Natural killer cell treated with Interleukin-12 subunit alpha and Interleukin-12 subunit beta and Interleukin-15 and Interleukin-18, amount 100 ng/mL, for 72 hours (primary cell): ENCODE data around the gene PPP1R14B. TPM values are rescaled to one million over a fixed set of nuclear protein-coding genes. Genes with fewer than 3 reads are reported as not detected.

Experiments used
- ATAC-seq, 2 donors: fragments of 150-1000 bp; cut with Tn5 transposase in 1 of 2; sonication (Bioruptor Pico), chemical (Tn5 transposase) in 1 of 2; 2 replicates each; pipeline ENCODE4 v1.10.0; 2021
- DNase-seq: peaks from one replicate; pipeline ENCODE4 v3.0.0; 2022; ENCODE audit warnings: low spot score
- H3K27ac Mint-ChIP-seq, 2 donors: 1 replicate in 1 of 2; 2 replicates in 1 of 2; pipeline ENCODE4 v1.8.0; 2022; ENCODE audit warnings: mixed read lengths in 2 of 2, mild to moderate bottlenecking in 1 of 2, moderate library complexity in 1 of 2
- H3K27me3 Mint-ChIP-seq, 2 donors: 1 replicate in 1 of 2; 2 replicates in 1 of 2; pipeline ENCODE4 v1.8.0; 2022; ENCODE audit warnings: mixed read lengths in 2 of 2
- H3K36me3 Mint-ChIP-seq: one replicate; pipeline ENCODE4 v1.8.0; 2022; ENCODE audit warnings: mixed read lengths
- H3K4me1 Mint-ChIP-seq, 2 donors: 1 replicate in 1 of 2; 2 replicates in 1 of 2; pipeline ENCODE4 v1.8.0; 2022; ENCODE audit warnings: low read depth in 2 of 2, mixed read lengths in 2 of 2, mild to moderate bottlenecking in 1 of 2
- H3K4me3 Mint-ChIP-seq: one replicate; pipeline ENCODE4 v1.8.0; 2022; ENCODE audit warnings: mixed read lengths
- H3K9me3 Mint-ChIP-seq: 2 replicates; pipeline ENCODE4 v1.8.0; 2022; ENCODE audit warnings: mixed read lengths
- total RNA-seq, 2 donors: library from RNA; stranded (reverse); gene quantifications; one replicate each; pipeline ENCODE4 v1.2.3, GENCODE V29; 2022

Gene PPP1R14B
- total RNA-seq, 2 donors from 2014 or later, result 130 to 236 TPM

GRCh38 chr11:64230171-64230984 lies 16.4 kb downstream of the PPP1R14B start, which contains the start of gene DNAJC4:
TSS of gene DNAJC4 (plus strand) at chr11:64230548. CDS start at chr11:64230855, 307 bp downstream.
- Mint-ChIP-seq H3K27me3 (no peaks in the 10 kb centered on the region), H3K4me3 (peak within 1 kb of the TSS; percentile 90), H3K36me3 (no peaks in the 10 kb centered on the region), H3K9me3 (no peaks in the 10 kb centered on the region), H3K4me1 (peaks cover 26 to 31% of the 10 kb centered on the region in 2 donors), H3K27ac (peak within 1 kb of the TSS; percentile 84 to 89)
- DNase-seq, result peak; percentile 94
- peak; percentile 70 to 78 for ATAC-seq

- peaks cover 27 to 31% of the 10 kb centered on the region in 2 donors for H3K4me1 Mint-ChIP-seq
- peak; percentile 60 for DNase-seq
Observed at GRCh38 chr11:64229744-64230170, 17.0 kb downstream of the PPP1R14B start.

DNA sequence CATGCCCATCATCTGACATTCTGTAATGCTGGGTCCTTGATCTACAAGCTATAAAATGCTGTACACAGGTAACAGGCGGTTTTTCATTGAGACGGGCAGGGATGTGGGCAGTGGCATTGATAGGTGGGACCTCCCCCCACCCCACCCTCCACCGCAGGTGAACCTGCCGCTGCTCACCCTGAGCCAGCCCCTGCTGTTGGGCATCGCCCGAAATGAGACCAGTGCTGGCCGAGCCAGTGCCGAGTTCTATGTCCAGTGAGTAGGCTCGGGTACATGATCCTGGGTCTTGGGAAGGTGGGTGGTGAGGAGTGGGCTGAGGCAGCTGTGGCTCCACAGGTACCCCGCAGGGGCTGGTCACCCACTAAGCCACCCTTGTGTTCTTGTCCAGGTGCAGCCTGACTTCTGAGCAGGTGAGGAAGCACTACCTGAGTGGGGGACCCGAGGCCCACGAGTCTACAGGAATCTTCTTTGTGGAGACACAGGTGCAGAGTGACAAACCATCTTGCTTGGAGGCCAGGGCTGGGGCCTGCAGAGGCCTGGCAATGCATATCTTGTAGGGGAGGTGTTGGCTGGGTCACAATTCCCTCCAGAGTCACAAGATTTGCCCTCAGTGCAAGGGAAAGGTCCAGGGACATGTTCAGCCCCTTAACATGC lies 17.5 kb downstream of the PPP1R14B start:
- DNase-seq (no peak), ATAC-seq (no peak)
- Mint-ChIP-seq H3K4me3 (peak overlapping the region; percentile 90), H3K4me1 (peaks cover 27 to 31% of the 10 kb centered on the region in 2 donors), H3K36me3 (no peaks in the 10 kb centered on the region), H3K9me3 (no peaks in the 10 kb centered on the region), H3K27me3 (no peaks in the 10 kb centered on the region), H3K27ac (peak overlapping the region; percentile 84 to 89)

More at GRCh38 chr11:64229744-64230170, 17.0 kb downstream of the PPP1R14B start:
- H3K9me3 Mint-ChIP-seq, result no peaks in the 10 kb centered on the region
- H3K27ac Mint-ChIP-seq, result peak overlapping the region; percentile 84 to 89
- no peak for ATAC-seq
- H3K4me3 Mint-ChIP-seq, result peak overlapping the region; percentile 90
- H3K27me3 Mint-ChIP-seq, result no peaks in the 10 kb centered on the region
- H3K36me3 Mint-ChIP-seq, result no peaks in the 10 kb centered on the region

DNA sequence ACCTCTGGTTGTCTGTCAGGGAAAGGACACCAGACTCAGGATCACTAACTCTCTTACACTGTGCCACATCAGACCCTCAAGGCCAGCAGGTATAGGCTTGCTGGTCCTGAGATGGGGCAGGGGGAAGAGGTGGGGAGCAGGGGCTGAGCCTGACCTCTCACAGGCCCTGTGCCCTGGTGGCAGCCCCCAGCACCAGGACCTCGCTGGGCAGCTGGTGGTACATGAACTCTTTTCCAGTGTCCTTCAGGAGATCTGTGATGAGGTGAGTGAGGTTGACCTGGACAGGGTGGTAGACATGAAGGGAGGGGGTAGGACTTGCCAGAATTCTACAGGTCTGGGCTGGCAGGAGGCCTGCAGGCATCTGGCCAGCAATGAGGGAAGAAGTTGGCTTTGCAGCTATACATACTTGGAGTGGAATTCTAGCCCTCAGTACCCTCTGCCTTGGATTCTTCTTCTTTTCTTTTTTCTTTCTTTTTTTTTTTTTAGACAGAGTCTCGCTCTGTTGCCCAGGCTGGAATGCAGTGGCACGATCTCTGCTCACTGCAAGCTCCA lies 19.3 kb downstream of the PPP1R14B start:
- peak overlapping the region; percentile 79 to 90 for H3K27ac Mint-ChIP-seq
- H3K4me3 Mint-ChIP-seq, result peak overlapping the region; percentile 84
- ATAC-seq, result no peak
- peaks cover 27 to 31% of the 10 kb centered on the region in 2 donors for H3K4me1 Mint-ChIP-seq
- H3K9me3 Mint-ChIP-seq, result no peaks in the 10 kb centered on the region
- no peaks in the 10 kb centered on the region for H3K36me3 Mint-ChIP-seq
- no peak for DNase-seq
- no peaks in the 10 kb centered on the region for H3K27me3 Mint-ChIP-seq

GRCh38 chr11:64226507-64227051 lies 20.2 kb downstream of the PPP1R14B start:
- no peaks in the 10 kb centered on the region for H3K9me3 Mint-ChIP-seq
- ATAC-seq, result peak; percentile 65 to 66
- H3K4me1 Mint-ChIP-seq, result peaks cover 25 to 27% of the 10 kb centered on the region in 2 donors
- H3K27ac Mint-ChIP-seq, result peak overlapping the region; percentile 79 to 90
- H3K27me3 Mint-ChIP-seq, result no peaks in the 10 kb centered on the region
- peak; percentile 77 for DNase-seq
- H3K4me3 Mint-ChIP-seq, result peak overlapping the region; percentile 84
- H3K36me3 Mint-ChIP-seq, result no peaks in the 10 kb centered on the region

- H3K36me3 Mint-ChIP-seq, result no peaks in the 10 kb centered on the region
- peaks cover 23 to 27% of the 10 kb centered on the region in 2 donors for H3K4me1 Mint-ChIP-seq
- H3K4me3 Mint-ChIP-seq, result peak within 1 kb of the TSS; percentile 84
- DNase-seq, result peak; percentile 92
- peak within 1 kb of the TSS; percentile 79 to 90 for H3K27ac Mint-ChIP-seq
- ATAC-seq, result peak; percentile 83 to 87
- no peaks in the 10 kb centered on the region for H3K27me3 Mint-ChIP-seq
- H3K9me3 Mint-ChIP-seq, result no peaks in the 10 kb centered on the region
Observed at GRCh38 chr11:64225608-64226506, 20.9 kb downstream of the PPP1R14B start, which contains the start of the genes NUDT22 and TRPT1. TSS of gene NUDT22 (plus strand) at chr11:64226274. CDS start at chr11:64226653, 379 bp downstream. TSS of gene TRPT1 (minus strand) at chr11:64226186. CDS start at chr11:64225860, 326 bp downstream.

- Mint-ChIP-seq H3K27me3 (no peaks in the 10 kb centered on the region), H3K4me1 (peaks cover 20 to 25% of the 10 kb centered on the region in 2 donors), H3K36me3 (no peaks in the 10 kb centered on the region), H3K4me3 (peak overlapping the region; percentile 84), H3K9me3 (no peaks in the 10 kb centered on the region), H3K27ac (peak overlapping the region; percentile 79 to 80)
- DNase-seq, result no peak
- no peak for ATAC-seq
Observed at GRCh38 chr11:64224891-64225607, 21.7 kb downstream of the PPP1R14B start.

DNA sequence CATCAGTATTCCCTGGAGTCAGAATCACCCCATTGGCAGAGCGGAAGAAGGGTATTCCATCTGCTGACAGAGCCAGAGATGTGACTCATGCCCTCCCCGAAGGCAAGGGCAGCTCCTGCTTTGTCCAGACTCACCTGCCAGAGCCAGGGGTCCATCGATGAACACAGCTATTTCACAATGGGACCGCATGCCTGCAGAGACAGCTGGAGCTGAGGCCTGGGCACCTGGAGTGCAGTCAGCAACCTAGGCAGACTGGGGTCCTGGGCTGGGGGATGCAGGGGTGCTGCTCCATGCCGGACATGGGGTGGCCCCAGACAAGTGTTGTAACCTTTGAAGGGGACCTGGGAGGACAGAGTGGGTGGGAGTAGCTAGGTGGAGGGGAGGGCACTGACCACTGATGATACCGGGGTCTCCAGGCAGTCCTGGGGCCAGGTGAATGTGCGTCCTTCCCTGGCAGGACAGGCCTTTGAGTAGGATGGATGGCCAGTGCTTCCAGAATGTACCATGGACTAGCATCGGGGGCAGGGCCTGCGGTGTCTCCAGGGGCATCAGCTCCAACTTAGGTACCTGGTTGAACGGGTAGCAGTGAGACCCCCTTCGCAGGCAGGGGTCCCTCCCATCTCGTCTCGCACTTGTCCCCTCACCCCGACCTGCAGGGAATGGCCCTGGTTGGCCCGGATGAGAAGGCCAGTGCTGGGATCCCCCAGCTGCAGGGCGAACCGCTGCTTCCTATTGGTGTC lies 22.4 kb downstream of the PPP1R14B start:
- Mint-ChIP-seq H3K36me3 (no peaks in the 10 kb centered on the region), H3K4me3 (peak overlapping the region; percentile 84), H3K4me1 (peaks cover 15 to 18% of the 10 kb centered on the region in 2 donors), H3K9me3 (no peaks in the 10 kb centered on the region), H3K27ac (peak overlapping the region; percentile 79 to 80), H3K27me3 (no peaks in the 10 kb centered on the region)
- DNase-seq, result peak; percentile 53
- no peak for ATAC-seq

DNA sequence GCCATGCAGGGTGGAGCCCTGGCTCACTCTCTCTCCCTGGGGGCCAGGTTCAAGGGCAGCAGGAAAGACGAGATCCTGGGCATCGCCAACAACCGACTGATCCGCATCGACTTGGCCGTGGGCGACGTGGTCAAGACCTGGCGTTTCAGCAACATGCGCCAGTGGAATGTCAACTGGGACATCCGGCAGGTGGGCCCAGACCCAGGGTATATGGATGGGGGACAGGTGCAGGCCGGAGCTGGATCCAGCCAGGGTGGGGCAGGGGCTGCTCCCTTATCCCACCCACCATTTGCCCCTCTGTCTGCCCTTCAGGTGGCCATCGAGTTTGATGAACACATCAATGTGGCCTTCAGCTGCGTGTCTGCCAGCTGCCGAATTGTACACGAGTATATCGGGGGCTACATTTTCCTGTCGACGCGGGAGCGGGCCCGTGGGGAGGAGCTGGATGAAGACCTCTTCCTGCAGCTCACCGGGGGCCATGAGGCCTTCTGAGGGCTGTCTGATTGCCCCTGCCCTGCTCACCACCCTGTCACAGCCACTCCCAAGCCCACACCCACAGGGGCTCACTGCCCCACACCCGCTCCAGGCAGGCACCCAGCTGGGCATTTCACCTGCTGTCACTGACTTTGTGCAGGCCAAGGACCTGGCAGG lies 23.6 kb downstream of the PPP1R14B start:
- Mint-ChIP-seq H3K9me3 (no peaks in the 10 kb centered on the region), H3K27me3 (no peaks in the 10 kb centered on the region), H3K4me1 (peaks cover 20% of the 10 kb centered on the region in 2 donors), H3K4me3 (no peak overlapping the region), H3K36me3 (no peaks in the 10 kb centered on the region), H3K27ac (no peak overlapping the region)
- DNase-seq (peak; percentile 60), ATAC-seq (no peak)

- H3K4me1 Mint-ChIP-seq, result peaks cover 16 to 19% of the 10 kb centered on the region in 2 donors
- ATAC-seq (no peak), DNase-seq (no peak)
- H3K27ac Mint-ChIP-seq, result no peak overlapping the region
- H3K4me3 Mint-ChIP-seq, result no peak overlapping the region
- no peaks in the 10 kb centered on the region for H3K36me3 Mint-ChIP-seq
- H3K9me3 Mint-ChIP-seq, result no peaks in the 10 kb centered on the region
- H3K27me3 Mint-ChIP-seq, result no peaks in the 10 kb centered on the region
Observed at GRCh38 chr11:64222651-64223000, 24.1 kb downstream of the PPP1R14B start.

- no peaks in the 10 kb centered on the region for H3K9me3 Mint-ChIP-seq
- no peak for DNase-seq
- H3K27ac Mint-ChIP-seq, result no peak overlapping the region
- H3K4me3 Mint-ChIP-seq, result no peak overlapping the region
- no peak for ATAC-seq
- peaks cover 4% of the 10 kb centered on the region for H3K36me3 Mint-ChIP-seq
- H3K4me1 Mint-ChIP-seq, result peaks cover 11 to 15% of the 10 kb centered on the region in 2 donors
- H3K27me3 Mint-ChIP-seq, result no peaks in the 10 kb centered on the region
Observed at GRCh38 chr11:64220798-64221197, 25.9 kb downstream of the PPP1R14B start.
